HG03064 (cell line): ENCODE measurements around the gene ADAT2.

Experiments
- ATAC-seq: cut with Tn5 transposase; IDR thresholded peaks from one replicate; pipeline ENCODE4 v1.9.1; 2021; ENCODE audit warnings: low read depth; ENCODE audit not compliant: unreplicated experiment

Gene ADAT2

DNA sequence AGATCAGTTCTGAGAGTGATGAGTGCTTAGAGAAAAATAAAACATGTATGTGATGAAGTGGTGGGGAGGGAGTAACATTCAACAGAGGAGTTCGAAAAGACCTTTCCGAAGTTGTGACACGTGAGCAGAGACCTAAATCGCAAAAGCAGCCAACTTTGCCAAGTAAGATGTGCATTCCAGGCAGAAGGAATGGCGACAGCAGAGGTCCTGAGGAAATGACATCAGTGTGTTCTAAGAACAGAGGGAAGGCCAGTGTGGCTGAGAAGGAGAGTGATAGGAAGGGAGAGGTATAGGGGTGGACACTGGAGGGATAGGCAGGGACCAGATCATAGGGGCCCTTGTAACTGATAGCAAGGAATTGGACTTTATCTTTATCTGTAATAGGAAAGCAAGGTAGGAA lies 51.3 kb downstream of the ADAT2 start:
- ATAC-seq, result no peak

DNA sequence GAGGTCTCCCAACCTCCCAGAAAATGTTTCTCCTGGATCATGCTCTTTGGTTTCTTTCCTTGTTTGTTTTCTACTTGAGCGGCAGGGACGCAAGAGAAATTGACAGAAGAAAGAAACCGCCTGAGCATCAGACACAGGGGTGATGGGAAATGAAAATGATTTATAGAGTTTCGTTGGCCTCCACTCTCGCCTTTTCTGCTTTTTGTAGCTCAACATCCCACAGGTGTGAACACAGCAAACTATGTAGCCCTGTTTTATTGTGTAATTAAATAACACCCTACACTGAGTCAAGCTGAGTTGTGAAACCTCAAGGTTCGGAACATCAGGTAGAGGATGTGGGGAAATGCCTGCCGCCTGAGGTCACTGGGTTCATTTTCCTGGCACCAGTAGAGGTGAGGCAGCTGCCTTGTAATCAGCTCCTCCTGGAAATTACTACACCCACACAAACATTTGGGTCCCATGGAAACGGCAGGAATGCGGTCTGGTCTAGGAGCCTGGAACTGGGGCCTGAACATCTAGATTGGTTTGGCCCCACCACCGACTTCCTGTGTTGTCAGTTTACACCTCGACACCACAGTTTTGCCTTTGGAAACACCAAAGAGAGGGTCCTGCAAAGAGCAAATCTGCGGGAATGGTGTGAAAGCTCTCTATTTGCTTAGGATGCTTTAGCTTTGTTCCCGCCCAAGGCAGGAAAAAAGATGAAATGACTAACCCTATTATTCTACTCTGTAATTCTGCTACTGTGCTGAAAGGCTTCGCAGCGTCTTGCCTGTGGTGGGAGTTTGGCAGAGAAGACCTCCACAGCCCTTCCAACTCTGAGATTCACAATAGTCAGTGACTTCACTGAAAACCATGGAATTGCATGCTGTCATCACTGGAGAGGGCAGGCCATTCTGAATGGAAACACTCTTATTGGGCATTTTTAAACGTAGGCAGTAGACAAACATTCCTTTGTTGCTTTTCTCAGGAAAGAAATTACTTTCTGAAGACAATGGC lies 53.0 kb downstream of the ADAT2 start:
- no peak for ATAC-seq

DNA sequence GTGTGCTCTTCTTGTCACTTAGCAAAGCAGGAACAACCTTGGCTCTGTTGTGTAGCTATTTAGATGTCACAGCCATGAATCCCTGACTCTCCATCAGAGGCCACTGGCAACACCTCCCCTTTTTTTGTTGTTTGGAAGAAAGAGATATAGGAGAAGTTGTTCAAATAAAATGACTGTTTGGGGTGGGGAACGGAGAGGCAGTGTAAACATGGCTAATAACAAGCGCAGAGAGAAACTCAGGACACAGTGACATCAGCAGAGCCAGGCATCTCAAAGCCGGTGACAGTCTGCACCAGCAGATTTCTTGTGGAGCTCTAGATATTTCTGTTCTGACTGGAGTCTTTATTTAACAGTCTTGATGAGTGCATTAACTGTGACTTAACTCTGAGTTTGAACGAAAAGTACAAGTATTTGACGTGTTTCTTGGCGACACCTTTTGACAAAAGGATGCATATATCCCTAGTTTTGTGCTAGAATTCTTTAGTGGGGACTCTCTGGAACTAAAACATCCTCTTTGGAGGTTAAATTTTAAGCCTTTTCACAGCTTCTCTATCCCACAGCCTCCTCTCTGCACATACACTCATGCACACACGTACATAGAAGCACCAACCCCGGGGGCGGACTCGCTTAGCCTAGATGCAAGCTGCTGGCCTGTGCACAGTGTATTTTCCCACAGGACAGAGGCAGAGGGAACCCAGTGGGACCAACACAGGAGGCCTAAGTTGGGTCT lies 53.8 kb downstream of the ADAT2 start:
- ATAC-seq, result no peak

DNA sequence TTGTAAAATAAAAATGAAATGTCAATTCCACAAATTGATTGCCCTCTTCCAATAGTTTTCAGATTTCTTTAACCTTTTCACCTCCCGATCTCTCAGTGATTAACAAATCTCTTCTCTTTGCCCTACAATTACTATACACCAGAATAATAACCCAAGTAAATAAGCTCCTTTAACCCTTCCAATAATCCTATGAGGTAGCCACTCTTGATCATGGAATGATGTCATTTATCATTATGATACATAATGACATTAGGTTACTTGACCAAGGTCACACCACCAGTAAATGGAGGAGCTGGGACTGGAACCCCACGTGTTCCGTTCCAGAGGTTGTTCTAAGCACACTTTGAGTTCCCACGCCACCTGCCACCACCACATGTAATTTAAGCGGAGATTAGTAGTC lies 54.8 kb downstream of the ADAT2 start:
- ATAC-seq, result no peak

DNA sequence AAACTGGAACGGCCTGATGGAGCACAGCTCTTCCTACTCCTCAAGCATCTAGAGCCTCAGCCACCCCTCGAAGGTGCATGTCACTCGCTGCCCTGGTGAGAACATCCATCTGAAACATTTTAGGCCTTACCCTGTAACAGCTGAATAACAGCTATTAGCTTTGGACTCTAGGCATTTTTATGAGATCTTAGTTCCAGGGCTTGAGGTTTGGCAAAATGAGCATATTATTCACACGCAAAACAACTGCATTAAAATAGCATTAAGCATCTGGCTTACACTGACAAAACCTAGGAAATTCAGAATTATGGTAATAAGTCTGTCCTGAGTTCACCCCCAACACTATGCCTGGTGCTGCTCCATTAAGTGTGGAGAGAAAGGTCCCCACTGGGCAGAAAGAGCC lies 56.1 kb downstream of the ADAT2 start:
- ATAC-seq, result no peak

DNA sequence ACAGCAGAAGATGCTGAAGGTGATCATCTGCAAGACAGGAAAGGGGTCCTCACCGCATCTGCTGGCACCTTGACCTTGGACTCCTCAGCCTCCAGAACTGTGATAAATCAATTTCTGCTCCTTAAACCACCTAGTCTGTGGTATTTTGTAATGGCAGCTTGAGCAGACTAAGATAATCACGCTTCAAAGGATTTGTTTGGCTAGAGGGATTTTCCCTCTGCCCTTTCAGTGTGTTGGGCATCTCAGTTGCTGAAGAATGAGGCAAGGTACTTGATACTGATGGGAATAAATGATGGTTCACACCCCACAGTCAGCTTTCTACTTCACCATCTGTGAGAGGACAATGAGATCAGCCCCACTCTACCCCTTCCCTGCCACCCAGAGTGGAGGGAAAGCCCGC lies 60.2 kb downstream of the ADAT2 start:
- no peak for ATAC-seq

DNA sequence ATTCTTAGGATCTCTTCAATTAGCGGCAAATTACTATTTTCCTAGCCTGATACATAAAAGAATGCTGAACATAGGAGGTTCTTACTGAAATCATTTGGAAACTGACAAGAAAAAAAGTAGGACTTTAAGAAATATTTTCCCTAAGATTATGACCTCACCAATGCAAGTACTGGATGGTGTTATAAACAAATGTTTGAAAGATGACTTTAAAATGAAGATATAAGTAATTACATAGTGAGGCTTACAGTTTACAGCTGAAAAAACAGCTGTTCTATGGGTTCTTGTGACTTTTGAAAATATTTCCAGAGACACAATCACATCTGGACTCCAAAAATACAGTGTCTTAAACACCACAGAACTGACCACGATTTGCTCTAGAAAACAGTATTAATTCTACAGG lies 64.9 kb downstream of the ADAT2 start:
- no peak for ATAC-seq

DNA sequence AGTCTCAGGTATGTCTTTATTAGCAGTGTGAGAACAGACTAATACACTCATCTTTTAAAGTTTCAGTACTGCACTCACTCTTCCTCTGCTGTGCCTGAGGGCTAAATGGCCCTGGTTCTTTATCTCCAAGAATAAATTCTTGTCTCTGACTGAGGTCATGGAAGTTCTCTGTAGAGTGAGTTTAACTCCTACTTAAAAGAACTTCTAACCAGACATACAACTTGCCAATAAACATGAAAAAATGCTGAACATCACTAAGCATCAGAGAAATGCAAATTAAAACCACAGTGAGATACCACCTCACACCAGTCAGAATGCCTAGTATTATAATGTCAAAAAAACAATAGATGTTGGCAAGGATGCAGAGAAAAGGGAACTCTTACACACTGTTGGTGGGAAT lies 73.6 kb downstream of the ADAT2 start:
- no peak for ATAC-seq

DNA sequence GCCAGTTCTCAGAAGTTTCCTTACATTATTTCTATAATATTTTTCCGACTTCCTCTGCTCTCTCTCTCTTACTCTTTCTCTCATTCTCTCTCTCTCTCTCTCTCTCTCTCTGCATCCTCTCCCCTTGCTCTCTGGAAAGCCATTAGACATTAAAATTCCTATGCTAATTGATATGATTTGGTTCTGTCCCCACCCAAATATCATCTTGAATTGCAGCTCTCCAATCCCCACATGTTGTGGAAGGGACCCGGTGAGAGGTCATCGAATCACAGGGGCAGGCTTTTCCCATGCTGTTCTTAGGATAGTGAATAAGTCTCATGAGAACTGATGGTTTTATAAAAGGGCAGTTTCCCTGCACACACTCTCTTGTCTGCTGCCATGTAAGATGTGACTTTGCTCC lies 74.1 kb downstream of the ADAT2 start:
- no peak for ATAC-seq

DNA sequence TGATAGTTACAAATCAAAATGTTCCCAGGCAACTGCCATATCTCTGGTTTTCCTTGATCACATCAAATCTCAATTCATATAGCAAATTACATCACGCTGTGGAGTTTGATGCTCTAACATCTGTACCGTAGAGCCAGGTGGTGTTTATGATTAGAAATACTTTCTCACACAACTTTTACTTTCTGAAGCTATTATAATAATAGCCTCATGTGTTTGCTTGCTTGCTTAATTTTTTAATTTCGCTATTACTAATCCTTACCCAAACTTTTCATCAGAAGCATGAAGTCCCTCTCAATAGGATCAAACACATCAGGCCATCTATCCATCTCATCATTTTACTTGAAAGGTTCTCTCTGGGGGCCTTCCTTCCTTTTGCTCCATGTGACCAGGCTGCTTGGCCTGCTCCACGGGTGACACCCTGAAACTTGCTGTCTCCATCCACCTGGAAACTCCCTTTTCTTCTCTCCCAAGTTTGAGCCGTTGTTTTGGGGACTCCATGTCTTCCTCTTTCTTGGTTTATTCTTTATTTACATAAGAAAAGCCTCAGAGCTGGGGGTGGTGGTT lies 75.4 kb downstream of the ADAT2 start:
- ATAC-seq, result no peak

DNA sequence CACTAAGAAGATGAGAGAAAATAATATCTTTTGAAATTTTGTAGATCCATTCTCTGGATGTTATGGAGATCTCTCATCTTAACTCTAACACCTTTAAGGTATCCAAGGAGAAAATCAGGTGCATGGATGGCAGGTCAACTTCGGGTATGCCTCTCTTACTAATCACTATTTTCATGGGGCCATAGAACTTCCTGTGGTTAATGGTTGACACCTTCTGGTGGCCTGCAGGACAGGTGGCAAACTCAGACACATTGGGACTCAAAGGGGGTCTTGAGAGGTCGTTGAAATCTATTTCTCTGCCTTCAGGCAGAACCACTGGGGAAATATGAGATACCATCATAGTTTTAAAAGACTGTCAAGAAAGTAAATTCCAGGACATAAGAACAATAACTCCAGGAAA lies 76.5 kb downstream of the ADAT2 start:
- no peak for ATAC-seq
